Cardiac muscle cell (in vitro differentiated cells and primary cell): Measurements from ENCODE around the gene ATP8B4. TPM values are rescaled to one million over a fixed set of nuclear protein-coding genes. Genes with fewer than 3 reads are reported as not detected.
A peak's percentile ranks its signal among the peaks of the same experiment; 100 is the strongest.

Source experiments
- DNase-seq, 2 donors: peaks; one replicate each; pipeline versions ENCODE4 v3.0.0 to v3.0.0-alpha.2; 2010 to 2017; ENCODE audit warnings: low read depth in 1 of 2, low spot score in 1 of 2
- H3K27ac ChIP-seq: fragments of 200-600 bp; sonication (generic); 2 replicates; pipeline ENCODE4 v1.5.1; 2016
- H3K27me3 ChIP-seq: fragments of 200-600 bp; sonication (generic); 2 replicates; pipeline ENCODE4 v1.6.0; 2016; ENCODE audit warnings: control low read depth
- H3K36me3 ChIP-seq: fragments of 200-600 bp; sonication (generic); 2 replicates; pipeline ENCODE4 v1.5.1; 2016; ENCODE audit warnings: control low read depth
- H3K4me1 ChIP-seq: fragments of 200-600 bp; sonication (generic); 2 replicates; pipeline ENCODE4 v1.8.1; 2017; ENCODE audit warnings: low read depth, mild to moderate bottlenecking, mixed run types
- H3K4me3 ChIP-seq: fragments of 200-600 bp; sonication (generic); 2 replicates; pipeline ENCODE4 v1.5.1; 2016; ENCODE audit warnings: mild to moderate bottlenecking
- H3K9me3 ChIP-seq: fragments of 200-600 bp; sonication (generic); 2 replicates; pipeline ENCODE4 v1.5.1; 2017; ENCODE audit warnings: low read depth, mild to moderate bottlenecking, control low read depth
- CTCF ChIP-seq: IDR thresholded peaks from 2 replicates; pipeline ENCODE4 v1.5.1; 2012; ENCODE audit warnings: low read depth, mild to moderate bottlenecking, low read length
- polyA plus RNA-seq: library from polyadenylated mRNA; unstranded; fragments of >200 nt; fragmentation: Nextera tagmentation; extraction: Ambion mirVana; gene quantifications from 2 replicates; pipeline ENCODE4 v1.2.1, GENCODE V29; 2016
- total RNA-seq: library from RNA; depleted of rRNA; stranded (reverse); fragments of >200 nt; gene quantifications from 2 replicates; pipeline ENCODE4 v1.2.3, GENCODE V29; 2016

The ATP8B4 gene
- total RNA-seq (0.09 TPM in 1 of 2 replicates, not detected in the other), polyA plus RNA-seq (0.12 and 0.15 TPM in 2 replicates)

GRCh38 chr15:50119063-50120040 lies at the start of gene ATP8B4:
ATP8B4 (minus strand) TSS chr15:50119233; CDS start chr15:50106966, 12,267 bp downstream.
- no peaks in the 10 kb centered on the region for H3K9me3 ChIP-seq
- H3K4me1 ChIP-seq, result no peaks in the 10 kb centered on the region
- no peak within 1 kb of the TSS for H3K4me3 ChIP-seq
- TF ChIP-seq CTCF, result no peak
- H3K27ac ChIP-seq, result no peak within 1 kb of the TSS
- no peaks in the 10 kb centered on the region for H3K27me3 ChIP-seq
- H3K36me3 ChIP-seq, result no peaks in the 10 kb centered on the region
- peak in 1 of 2 donors; percentile 10 for DNase-seq

- Histone ChIP-seq H3K4me1 (no peaks in the 10 kb centered on the region), H3K4me3 (no peak overlapping the region), H3K27me3 (no peaks in the 10 kb centered on the region), H3K36me3 (no peaks in the 10 kb centered on the region), H3K27ac (no peak overlapping the region), H3K9me3 (no peaks in the 10 kb centered on the region)
- no peak for DNase-seq
- no peak for TF ChIP-seq CTCF
Measured at GRCh38 chr15:50168379-50168778, 49.3 kb upstream of the ATP8B4 start.

GRCh38 chr15:50167110-50167509 lies 48.1 kb upstream of the ATP8B4 start:
- TF ChIP-seq CTCF, result no peak
- Histone ChIP-seq H3K27ac (no peak overlapping the region), H3K4me1 (no peaks in the 10 kb centered on the region), H3K36me3 (no peaks in the 10 kb centered on the region), H3K27me3 (no peaks in the 10 kb centered on the region), H3K9me3 (no peaks in the 10 kb centered on the region), H3K4me3 (no peak overlapping the region)
- DNase-seq, result no peak

- H3K4me1 ChIP-seq, result no peaks in the 10 kb centered on the region
- TF ChIP-seq CTCF, result peak; percentile 5
- no peaks in the 10 kb centered on the region for H3K27me3 ChIP-seq
- H3K27ac ChIP-seq, result no peak overlapping the region
- no peaks in the 10 kb centered on the region for H3K9me3 ChIP-seq
- no peak overlapping the region for H3K4me3 ChIP-seq
- DNase-seq, result peak in 1 of 2 donors; percentile 77
- H3K36me3 ChIP-seq, result no peaks in the 10 kb centered on the region
Measured at GRCh38 chr15:50166216-50166615, 47.2 kb upstream of the ATP8B4 start.

- H3K9me3 ChIP-seq, result no peaks in the 10 kb centered on the region
- no peaks in the 10 kb centered on the region for H3K4me1 ChIP-seq
- no peak overlapping the region for H3K27ac ChIP-seq
- no peaks in the 10 kb centered on the region for H3K36me3 ChIP-seq
- TF ChIP-seq CTCF, result no peak
- DNase-seq, result peak in 1 of 2 donors; percentile 33
- no peaks in the 10 kb centered on the region for H3K27me3 ChIP-seq
- no peak overlapping the region for H3K4me3 ChIP-seq
Measured at GRCh38 chr15:50164458-50164857, 45.4 kb upstream of the ATP8B4 start.
